ENCODE results near the gene ABI3BP. TPM values are rescaled to one million over a fixed set of nuclear protein-coding genes. Genes with fewer than 3 reads are reported as not detected.
A peak's percentile ranks its signal among the peaks of the same experiment; 100 is the strongest.

Gene ABI3BP
- total RNA-seq, 4 donors from 2014 or later: 18.2 to 77.0 (median 29.4) TPM

- Histone ChIP-seq H3K36me3 (no peaks in the 10 kb centered on the region), H3K4me1 (no peaks in the 10 kb centered on the region), H3K27ac (no peak overlapping the region), H3K27me3 (no peaks in the 10 kb centered on the region), H3K4me3 (no peak overlapping the region), H3K9me3 (no peaks in the 10 kb centered on the region)
- TF ChIP-seq, protein P1, sequence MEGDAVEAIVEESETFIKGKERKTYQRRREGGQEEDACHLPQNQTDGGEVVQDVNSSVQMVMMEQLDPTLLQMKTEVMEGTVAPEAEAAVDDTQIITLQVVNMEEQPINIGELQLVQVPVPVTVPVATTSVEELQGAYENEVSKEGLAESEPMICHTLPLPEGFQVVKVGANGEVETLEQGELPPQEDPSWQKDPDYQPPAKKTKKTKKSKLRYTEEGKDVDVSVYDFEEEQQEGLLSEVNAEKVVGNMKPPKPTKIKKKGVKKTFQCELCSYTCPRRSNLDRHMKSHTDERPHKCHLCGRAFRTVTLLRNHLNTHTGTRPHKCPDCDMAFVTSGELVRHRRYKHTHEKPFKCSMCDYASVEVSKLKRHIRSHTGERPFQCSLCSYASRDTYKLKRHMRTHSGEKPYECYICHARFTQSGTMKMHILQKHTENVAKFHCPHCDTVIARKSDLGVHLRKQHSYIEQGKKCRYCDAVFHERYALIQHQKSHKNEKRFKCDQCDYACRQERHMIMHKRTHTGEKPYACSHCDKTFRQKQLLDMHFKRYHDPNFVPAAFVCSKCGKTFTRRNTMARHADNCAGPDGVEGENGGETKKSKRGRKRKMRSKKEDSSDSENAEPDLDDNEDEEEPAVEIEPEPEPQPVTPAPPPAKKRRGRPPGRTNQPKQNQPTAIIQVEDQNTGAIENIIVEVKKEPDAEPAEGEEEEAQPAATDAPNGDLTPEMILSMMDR (IDR thresholded peaks at IDR 0.05): no peak
- TF ChIP-seq POLR2A (IDR thresholded peaks at IDR 0.05): no peak
- no peak for DNase-seq
Observed at GRCh38 chr3:100865442-100865841, 127.8 kb downstream of the ABI3BP start.

GRCh38 chr3:100864471-100865250 is 128.6 kb downstream of the ABI3BP start:
- H3K36me3 ChIP-seq: no peaks in the 10 kb centered on the region
- TF ChIP-seq, protein P1 (IDR thresholded peaks at IDR 0.05): no peak
- no peak for TF ChIP-seq POLR2A (IDR thresholded peaks at IDR 0.05)
- H3K27ac ChIP-seq: peak overlapping the region in 1 of 4 donors; percentile 31
- no peaks in the 10 kb centered on the region for H3K27me3 ChIP-seq
- no peaks in the 10 kb centered on the region for H3K4me1 ChIP-seq
- no peak for DNase-seq
- H3K4me3 ChIP-seq: no peak overlapping the region
- no peaks in the 10 kb centered on the region for H3K9me3 ChIP-seq

- Histone ChIP-seq H3K4me3 (no peak overlapping the region), H3K27me3 (no peaks in the 10 kb centered on the region), H3K27ac (no peak overlapping the region)
Observed at GRCh38 chr3:100857863-100858262, 135.4 kb downstream of the ABI3BP start.

GRCh38 chr3:100856821-100857220 is 136.4 kb downstream of the ABI3BP start:
- no peak for DNase-seq
- H3K36me3 ChIP-seq: no peaks in the 10 kb centered on the region
- no peaks in the 10 kb centered on the region for H3K4me1 ChIP-seq
- H3K4me3 ChIP-seq: no peak overlapping the region
- H3K27ac ChIP-seq: no peak overlapping the region
- H3K27me3 ChIP-seq: no peaks in the 10 kb centered on the region
- no peaks in the 10 kb centered on the region for H3K9me3 ChIP-seq
- TF ChIP-seq POLR2A (IDR thresholded peaks at IDR 0.05): no peak
- TF ChIP-seq, protein P1 (IDR thresholded peaks at IDR 0.05): no peak

More at GRCh38 chr3:100857863-100858262, 135.4 kb downstream of the ABI3BP start:
- Histone ChIP-seq H3K36me3 (no peaks in the 10 kb centered on the region), H3K4me1 (no peaks in the 10 kb centered on the region), H3K9me3 (no peaks in the 10 kb centered on the region)
- TF ChIP-seq POLR2A (IDR thresholded peaks at IDR 0.05): no peak
- TF ChIP-seq, protein P1 (IDR thresholded peaks at IDR 0.05): no peak
- no peak for DNase-seq

DNA sequence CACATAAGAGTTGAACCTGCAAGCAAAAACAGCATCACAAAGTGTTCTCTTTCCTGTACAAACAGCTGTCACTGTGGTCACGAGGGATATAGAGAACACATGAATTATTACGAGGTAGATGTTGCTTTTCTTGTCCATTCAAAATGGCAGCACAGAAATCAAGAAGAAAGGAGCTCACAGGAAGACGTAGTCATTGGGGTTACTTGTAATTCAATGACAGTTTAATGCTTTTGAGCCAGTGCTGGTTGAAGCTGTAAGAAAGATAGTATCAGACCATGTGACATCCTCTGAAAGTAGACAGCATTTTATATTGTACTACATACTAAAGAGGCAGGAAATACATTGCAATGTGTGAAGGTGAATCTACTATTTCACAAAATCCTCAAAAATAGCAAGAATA is 140.4 kb downstream of the ABI3BP start:
- no peaks in the 10 kb centered on the region for H3K4me1 ChIP-seq
- no peak overlapping the region for H3K4me3 ChIP-seq
- no peaks in the 10 kb centered on the region for H3K9me3 ChIP-seq
- H3K36me3 ChIP-seq: no peaks in the 10 kb centered on the region
- DNase-seq: no peak
- H3K27ac ChIP-seq: no peak overlapping the region
- no peaks in the 10 kb centered on the region for H3K27me3 ChIP-seq
- TF ChIP-seq, protein P1 (IDR thresholded peaks at IDR 0.05): no peak
- TF ChIP-seq POLR2A (IDR thresholded peaks at IDR 0.05): no peak

All from Peyer's patch (tissue), 4 donors.